GM21786 (cell line): ENCODE data around the gene ACP7.

Experiments used
- ATAC-seq: cut with Tn5 transposase; IDR thresholded peaks from one replicate; pipeline ENCODE4 v1.9.1; 2021; ENCODE audit not compliant: unreplicated experiment

The ACP7 gene

GRCh38 chr19:39146686-39147450 lies 62.7 kb downstream of the ACP7 start:
- ATAC-seq, result no peak

GRCh38 chr19:39147480-39147879 lies 63.3 kb downstream of the ACP7 start:
- ATAC-seq, result no peak

- no peak for ATAC-seq
Observed at GRCh38 chr19:39148939-39149529, 64.9 kb downstream of the ACP7 start.

GRCh38 chr19:39150235-39150634 lies 66.1 kb downstream of the ACP7 start:
- no peak for ATAC-seq

- ATAC-seq, result no peak
Observed at GRCh38 chr19:39150807-39151600, 66.8 kb downstream of the ACP7 start.

- ATAC-seq, result no peak
Observed at GRCh38 chr19:39152066-39152465, 67.9 kb downstream of the ACP7 start.

- ATAC-seq, result no peak
Observed at GRCh38 chr19:39154100-39154628, 70.0 kb downstream of the ACP7 start.

GRCh38 chr19:39154629-39155100 lies 70.5 kb downstream of the ACP7 start:
- ATAC-seq, result no peak

GRCh38 chr19:39155114-39155700 lies 71.0 kb downstream of the ACP7 start:
- ATAC-seq, result no peak

GRCh38 chr19:39155741-39156140 lies 71.6 kb downstream of the ACP7 start:
- no peak for ATAC-seq

GRCh38 chr19:39156326-39157230 lies 72.4 kb downstream of the ACP7 start:
- ATAC-seq, result no peak

GRCh38 chr19:39157275-39157996 lies 73.3 kb downstream of the ACP7 start:
- no peak for ATAC-seq

- ATAC-seq, result no peak
Observed at GRCh38 chr19:39157997-39158389, 73.8 kb downstream of the ACP7 start.

GRCh38 chr19:39158646-39159260 lies 74.6 kb downstream of the ACP7 start:
- no peak for ATAC-seq

GRCh38 chr19:39160523-39160861 lies 76.3 kb downstream of the ACP7 start:
- no peak for ATAC-seq
